ENCODE data around the gene STX7.

STX7 gene

DNA sequence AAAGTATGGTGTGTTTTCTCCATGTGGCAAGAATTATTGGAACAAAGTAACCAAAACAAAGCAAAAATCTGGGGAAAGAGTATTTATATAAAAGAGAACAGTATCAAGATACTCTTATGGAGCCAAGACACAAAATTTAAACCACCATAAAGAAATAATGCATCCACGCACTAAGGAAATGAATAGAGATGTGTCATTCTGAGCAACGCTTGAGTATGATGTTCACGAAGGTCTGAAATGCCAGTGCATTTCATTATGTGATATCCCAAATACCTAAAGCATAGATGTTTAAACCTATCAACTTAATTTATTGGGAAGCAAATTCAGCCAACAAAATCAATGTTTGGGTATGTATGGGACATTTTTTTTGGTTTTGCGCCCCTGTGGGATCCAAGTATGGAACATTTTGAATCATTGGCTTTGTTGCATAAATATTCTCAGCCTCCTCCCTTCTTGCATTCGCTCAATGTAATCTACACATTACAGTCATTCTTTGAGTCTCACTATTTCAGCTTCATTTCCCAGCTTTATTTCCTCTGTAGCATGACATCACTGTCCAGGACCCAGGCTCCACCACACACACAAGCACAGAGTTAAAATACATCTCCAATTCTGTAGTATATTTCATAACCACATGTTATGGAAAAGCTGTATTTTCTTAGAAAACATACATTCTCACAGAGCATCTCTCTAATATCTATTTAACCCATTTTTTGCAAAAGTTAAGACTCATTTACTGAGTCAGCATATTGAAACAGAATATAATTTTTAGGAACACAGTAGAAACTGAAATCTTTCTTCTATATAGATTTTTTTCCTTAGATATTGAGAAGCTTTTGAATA lies 100.0 kb downstream of the STX7 start:
- DNase-seq, result no peak

DNA sequence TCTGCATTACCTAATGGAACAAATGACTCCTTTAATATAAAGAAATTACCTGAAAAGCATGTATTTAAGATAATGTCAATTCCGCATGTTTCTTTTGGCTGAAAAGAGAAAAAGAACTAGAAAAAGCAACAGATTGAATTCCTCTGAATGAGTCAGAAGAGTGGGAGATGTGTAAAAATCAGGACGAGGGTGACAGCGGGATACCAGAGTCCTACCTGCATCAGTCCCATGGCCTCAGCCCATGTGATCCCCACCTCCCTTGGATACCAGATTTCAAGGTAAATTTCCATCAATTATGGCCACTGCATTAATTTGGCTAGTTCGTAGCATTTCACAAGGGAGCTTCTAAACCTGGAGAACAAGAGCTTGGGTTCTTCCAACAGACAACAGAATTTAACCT lies 101.6 kb downstream of the STX7 start:
- no peak for DNase-seq

DNA sequence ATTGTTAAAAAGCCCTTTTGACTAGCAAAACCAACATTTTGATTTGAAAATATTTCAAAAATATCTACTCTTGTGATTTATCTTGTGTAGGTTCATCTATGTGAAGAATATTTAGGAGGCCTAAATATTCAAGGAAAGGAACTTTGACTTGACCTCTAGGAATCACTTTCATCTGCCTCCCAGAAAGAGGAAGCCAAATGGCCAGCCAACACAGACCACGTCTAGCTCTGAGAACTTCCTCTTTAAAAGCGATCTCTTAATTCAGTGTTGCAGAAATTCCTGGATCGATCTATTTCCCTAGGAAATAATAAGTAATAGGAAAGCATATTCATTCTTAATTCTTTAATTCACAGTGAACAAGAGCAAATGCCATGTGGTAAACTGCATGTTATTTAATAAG lies 102.1 kb downstream of the STX7 start:
- DNase-seq, result no peak

DNA sequence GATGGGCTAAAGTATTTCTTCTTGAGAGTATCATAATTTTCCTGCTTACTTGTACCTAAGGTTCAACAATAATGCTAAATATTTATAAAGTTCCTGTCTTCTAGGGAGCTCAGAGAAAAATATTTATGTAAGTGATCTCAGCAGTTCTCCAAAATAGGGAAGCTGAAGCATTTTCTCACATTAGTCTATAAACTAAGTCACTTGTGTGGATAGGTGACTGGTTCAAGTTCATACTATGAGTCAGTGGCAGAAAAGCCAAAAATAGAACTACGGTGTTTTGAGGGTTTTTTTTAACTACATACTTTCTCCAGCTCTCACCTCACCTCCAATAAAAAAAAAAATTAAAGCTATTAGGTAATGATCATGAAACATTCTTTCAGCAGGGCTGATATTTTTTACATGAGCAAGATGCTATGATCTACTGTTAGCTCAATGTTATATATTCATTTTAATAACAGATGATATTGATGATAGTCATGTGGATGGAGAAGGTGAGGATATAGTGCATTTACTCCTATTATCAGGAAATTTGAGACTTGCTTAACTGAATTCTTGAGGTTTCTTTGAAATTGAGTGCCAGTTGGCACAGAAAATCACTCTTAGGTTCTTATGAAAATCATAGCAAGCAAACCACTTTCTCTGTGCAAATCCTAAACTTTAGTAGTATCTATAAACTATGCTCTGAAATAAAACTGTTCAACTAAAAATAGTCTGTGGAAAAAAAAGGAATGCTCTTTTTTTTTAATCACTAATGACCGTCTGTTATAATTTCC lies 107.6 kb downstream of the STX7 start:
- DNase-seq, result no peak

DNA sequence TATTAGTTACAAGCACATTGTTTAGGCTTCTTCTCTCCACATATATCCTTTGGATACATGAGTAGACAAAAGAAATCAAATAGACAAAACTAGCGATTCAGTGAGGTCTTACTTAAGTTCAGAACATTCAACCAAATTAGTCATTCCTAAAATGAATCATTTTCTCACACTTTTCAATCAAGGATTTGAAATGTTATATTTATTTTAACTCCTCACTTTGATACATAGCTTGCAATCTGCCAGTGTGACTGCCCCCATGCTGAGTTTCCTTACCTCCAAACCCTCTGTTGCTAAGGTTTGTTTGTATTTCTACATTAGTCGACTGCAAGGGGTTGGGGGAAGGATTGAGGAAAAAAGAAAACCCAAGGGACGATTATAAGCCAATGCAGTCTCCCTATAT lies 108.2 kb downstream of the STX7 start:
- DNase-seq, result no peak

DNA sequence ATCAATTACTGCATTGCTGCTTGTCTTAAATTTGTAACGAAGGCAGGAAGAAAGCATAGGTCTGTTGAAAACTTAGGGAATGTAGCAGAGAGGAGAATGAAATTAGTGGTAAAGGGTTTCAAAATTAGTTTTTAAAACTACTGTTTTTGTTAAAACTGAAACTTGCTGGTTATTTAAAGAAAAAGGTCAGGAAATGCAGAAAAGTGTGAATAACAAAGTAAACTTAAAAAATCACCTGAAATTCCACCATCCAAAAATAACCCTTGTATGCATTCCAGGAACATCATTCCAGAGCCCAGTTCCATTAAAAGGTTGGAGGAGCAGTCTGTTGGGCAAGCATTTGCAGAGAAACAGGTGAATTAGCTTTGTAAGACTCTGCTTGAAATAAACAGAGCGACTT lies 108.6 kb downstream of the STX7 start:
- DNase-seq, result no peak

DNA sequence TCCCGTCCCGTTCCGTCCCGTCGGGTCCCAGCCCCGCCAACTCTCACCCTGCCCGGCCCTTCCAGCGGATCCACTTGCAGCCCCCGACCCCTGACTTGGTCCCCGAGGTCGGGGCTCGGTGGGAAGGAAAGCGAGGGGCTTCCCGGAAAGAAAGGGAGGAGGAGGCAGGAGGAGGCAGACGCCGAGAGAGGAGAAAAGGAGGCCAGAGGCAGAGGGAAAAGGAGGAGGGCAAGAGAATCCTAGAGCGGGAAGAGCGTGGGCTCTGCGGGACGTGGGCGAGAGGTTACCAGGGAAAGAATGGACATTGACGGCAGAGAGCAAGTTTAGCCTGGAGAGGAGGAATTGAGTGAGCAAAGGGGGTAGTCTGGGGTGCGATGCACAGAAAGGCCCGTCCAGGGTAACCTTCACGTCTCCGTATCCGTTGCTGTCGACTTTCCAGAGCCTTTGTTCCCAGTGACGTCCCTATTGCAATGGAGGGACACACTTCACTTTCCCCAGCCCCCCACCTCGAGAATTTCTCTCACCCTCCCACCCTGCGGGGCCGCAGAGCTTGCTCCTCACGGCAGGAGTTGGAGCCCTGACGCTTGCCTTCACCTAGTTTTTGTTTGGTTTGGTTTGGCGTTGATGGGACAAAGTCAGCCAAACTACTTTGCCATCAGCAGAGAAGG lies 111.2 kb downstream of the STX7 start:
- no peak for DNase-seq

DNA sequence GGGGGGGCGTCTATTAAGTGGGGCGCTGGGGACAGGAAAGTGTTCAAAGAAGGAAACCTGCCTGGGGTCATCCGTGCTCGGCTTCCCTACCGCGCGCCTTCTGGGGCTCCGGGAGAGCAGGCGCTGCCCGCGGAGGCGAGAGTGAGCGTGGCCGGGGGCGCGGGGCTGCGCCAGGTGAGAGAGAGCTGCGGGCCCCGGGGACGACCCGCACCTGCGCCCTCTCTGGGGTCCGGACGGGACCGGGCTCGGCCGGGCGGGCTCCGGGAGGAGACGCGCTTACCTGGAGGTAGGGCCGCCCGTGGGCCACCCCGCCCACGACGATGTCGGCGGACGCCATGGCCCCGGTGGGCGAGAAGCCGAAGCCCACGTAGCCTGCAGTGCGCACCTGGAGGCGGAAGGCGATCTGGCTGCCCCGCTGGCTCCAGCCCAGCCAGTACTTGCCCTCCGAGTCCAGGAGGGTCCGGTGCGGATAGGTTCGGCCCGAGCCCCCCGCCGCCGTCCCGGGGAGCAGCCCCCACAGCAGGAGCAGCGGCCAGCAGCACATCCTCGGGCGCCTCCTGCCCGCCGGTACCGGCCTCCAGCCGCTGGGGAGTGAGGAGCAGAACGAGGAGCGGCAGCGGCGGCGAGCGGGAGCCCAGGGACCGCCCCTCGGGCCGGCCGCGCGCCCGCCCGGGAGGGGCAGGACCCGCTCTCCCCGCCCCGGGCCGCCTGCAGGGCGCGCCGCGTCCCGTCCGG lies 111.9 kb downstream of the STX7 start, which contains the start of gene MOXD1:
Gene MOXD1, minus strand, starts transcription at position 593 of the 735 bp plus-strand sequence. Its CDS starts 49 bp downstream, at position 544.
- no peak for DNase-seq

DNA sequence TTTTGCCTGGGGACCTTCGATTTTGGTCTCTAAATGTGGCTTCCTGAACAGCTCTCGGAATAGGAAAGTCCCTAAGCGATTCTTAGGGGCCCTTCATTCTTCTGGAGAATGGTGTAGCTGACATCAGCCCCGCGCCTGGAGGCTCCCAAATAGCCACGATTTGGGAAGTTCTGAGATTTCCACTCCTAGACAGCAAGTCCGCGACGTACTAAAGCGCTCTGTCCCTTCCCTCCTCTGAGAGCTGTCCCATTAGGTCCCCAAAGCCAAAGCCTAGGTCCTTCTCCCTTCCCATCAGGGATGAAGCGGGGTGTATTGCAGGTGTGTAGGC lies 112.4 kb downstream of the STX7 start:
- no peak for DNase-seq

DNA sequence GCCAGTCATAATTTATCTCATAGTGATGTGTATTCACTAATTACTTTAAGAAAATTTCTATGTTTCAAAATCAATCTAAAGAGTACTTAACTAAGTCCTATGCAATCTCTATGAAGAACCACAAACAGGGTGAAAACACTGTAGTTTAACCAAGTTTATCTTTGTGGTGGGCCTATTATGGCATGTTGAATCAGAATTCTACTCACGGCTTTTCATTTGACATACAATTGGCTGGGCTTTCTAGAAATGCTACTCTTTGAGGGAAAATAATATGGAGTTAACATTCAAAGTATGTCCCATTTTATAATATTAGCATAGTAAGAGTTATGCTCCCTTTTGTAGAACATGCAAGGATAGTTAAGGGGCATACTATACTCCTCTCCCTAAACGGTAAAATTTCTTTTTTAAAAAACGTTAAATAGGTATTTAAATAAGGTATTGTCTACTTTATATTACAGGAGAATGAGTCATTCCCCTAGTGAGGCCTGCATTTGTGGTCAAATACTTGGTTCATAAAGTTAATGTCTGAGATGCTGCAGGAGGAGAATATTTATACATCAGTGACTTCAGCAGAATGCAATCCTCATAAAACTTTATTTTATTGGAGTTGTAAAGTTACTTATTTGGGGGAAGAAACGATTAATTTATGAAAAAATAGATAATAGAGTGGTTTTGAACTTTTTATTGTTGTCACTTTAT lies 113.4 kb downstream of the STX7 start:
- no peak for DNase-seq

Data from T-helper 2 cell (primary cell).